UCSD-AML1 (cell line): ENCODE data around the gene COL4A1.

Experiments
- DNase-seq: peaks from one replicate; lab custom pipeline; 2025; ENCODE audit not compliant: unreplicated experiment; lab: John Stamatoyannopoulos, UW

Gene COL4A1

DNA sequence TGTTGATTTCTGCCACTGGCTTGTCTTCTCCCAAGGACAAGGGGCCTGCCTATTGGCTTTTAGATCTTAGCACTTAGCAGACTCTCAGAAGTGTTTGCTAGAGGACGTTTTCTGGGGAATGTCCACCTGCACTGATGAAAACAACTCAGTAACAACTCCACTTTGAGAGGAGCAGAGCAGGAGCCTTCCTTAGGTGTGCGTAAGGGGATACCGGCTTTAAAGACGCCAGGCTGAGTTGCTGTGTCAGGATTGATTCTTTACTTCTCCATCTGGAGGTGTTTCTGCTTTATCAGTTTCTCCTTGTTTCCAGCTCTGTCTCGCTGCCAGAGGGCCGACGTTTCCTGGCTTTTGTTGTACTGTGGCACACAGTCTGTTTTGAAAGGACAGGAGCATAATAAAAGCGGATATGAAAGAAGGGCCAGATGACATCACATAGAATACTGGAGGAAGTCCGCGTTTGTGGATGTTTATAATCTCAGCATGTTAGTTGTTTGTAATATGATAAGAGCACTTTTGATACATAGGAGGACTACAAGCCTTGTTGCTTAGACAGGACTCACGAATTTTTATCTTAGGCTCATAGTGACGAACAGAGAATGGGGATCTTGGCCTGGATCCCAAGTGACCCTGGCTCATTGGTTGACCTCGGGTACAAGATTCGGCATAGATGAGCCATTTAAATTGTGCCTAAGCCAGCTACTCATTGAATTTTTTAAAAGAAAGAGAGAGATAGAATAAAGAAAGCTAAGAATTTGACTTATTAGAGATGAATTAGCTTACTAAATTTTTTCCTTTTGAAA lies 34.7 kb upstream of the COL4A1 start:
- no peak for DNase-seq

DNA sequence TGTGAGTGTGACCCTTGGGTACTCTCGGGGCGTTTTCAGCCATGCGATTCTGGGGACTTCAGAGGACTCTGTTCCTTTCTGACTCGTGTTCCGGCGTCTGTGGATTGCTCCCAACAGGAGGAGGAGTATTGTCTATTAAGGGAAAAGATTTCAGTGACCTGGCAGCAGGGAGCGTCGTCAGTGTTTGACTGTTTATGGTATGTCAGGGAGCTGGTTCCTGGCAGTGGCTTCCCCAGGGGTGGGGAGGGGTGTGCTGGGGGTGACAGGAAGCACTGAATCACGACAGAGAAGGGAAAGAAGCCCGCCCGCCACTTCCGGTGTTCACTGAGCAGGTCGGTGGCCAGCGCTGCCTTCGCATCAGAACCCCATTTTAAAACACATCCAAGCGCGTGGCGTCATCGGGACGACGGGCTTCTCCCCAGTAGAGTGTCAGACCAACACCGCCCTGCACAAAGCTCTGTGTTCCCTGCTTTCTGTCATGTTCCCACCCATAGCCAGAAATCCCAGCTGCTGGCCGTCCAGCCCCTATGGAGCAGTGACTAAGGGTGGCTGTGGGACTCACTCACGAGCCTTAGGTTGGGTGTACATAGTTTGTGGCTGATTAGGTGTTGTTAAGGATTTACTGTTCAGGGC lies 34.0 kb upstream of the COL4A1 start:
- no peak for DNase-seq

DNA sequence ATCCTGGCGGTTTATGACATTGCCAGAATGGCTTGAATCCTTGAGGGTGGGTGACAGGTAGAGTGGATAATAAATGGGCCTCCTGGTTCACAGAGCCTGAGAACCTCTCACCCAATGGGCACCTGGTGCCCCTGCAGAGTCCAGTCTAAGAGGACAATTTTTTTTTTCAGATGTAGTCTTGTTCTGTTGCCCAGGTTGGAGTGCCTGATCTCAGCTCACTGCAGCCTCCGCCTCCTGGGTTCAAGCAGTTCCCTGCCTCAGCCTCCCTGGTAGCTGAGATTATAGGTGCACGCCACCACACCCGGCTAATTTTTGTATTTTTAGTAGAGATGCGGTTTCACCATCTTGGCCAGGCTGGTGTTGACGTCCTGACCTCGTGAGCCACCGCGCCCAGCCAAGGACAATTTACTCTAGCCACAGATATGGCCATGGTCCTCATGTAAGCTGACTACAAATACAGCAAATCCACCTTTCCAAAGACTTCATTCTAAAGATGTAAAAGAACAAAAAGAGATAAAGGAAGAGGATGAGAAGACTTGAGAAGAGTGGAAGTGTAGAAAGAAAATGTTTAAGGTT lies 33.1 kb upstream of the COL4A1 start:
- no peak for DNase-seq

DNA sequence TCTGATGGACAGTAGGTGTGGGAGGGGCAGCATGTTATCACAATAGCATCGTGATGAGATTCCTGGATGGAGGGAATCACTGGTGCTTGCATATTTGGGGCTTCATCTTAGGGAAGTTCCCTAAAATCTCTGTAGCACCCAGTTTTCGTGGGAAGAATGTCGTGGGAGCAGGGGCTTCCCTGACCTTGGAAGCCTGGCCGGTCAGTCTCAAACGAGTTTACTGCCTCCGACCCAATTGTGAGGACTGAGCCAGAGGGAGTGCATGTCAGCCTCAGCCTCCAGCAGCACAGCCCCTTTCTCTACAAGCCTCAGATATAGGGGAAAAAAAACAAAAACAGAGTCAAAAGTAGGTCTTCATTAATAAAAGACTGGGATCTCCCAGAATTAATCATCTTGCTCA lies 32.3 kb upstream of the COL4A1 start:
- DNase-seq = no peak

DNA sequence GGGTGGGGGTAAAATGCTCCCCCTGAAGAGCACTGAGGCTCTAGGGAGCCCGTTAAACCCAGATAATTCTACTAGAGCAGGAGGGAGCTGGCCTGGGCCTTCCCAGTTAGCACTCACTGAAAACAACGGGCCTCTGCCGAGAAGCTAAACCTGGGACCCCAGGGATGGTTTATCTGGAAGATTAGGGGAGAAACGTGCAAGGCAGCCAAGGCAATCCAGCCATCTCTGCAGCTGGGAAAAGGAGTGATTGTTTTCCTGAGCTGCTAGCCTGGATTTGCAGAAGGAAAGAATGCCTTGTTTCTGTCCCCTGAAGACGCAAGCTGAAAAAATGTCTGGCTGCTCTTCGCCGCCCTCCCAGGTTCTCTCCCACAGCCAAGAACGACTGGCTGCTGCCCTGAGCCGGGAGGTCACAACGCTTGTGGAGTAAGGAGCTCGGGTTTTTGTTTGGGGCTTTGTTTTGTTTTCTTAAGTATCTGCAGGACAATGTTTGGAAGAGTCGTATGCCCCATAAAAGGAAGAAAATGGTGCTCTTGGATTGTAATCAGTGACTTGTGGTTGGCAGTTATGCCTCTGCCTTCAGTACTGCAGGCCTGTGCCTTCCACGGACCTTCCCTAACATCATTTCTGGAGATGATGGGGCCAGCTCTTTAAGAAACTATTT lies 31.6 kb upstream of the COL4A1 start:
- no peak for DNase-seq

DNA sequence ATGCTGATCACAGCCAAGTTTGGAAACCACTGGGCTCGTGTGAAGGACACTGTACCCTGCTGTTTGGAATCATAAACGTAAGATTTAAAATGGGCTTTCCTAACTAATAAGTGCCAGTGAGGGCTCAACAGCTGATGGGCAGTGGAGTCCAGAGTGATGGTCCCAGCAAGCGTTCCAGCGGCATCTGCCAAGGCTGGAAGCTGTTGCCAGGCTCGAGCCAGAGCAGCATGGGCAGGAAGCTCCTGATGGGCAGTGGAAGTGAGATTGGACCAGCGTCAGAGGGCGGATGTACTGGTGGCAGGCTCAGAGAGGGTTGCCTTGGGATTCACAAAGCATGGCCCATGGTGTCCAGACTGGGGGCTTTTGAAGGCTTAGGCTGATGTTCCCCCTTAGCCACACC lies 30.3 kb upstream of the COL4A1 start:
- no peak for DNase-seq

DNA sequence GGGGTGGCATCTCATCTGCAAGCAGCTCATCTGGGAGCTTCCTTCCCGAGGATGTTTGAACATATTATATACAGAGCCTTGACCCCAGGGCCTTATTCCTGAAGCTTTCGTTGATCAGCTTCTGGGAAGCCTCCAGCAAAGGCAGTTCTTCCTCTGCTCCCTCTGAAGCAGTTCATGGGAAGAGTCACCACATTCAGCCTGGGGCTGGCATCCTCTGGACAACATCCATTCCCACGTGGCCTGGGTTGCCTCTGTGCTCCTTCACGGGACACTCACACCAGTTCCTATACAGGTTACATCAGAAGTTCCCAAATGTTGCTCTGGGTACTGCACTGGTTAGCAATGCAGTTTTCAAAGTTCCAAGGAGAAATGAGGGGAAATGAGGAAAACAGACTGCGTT lies 29.7 kb upstream of the COL4A1 start:
- no peak for DNase-seq

DNA sequence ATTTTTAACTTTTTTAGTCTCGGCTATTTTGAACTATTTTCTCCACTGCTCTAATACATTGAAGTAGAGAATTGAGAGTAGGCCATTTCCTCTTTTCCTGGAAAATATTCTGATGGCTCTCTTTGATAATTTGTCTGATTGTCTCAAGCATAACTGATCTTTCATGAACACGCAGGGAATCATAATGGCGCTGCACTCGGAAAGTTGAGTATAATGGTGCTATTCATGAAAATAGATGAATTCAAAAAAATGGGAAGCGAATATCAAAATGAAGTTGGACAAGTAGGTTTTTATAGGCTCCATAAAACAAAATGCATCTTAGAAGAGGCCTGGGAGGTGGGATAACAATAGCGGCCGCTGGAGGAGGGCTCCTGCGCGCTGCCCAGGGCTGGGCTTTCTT lies 29.2 kb upstream of the COL4A1 start:
- DNase-seq = no peak

DNA sequence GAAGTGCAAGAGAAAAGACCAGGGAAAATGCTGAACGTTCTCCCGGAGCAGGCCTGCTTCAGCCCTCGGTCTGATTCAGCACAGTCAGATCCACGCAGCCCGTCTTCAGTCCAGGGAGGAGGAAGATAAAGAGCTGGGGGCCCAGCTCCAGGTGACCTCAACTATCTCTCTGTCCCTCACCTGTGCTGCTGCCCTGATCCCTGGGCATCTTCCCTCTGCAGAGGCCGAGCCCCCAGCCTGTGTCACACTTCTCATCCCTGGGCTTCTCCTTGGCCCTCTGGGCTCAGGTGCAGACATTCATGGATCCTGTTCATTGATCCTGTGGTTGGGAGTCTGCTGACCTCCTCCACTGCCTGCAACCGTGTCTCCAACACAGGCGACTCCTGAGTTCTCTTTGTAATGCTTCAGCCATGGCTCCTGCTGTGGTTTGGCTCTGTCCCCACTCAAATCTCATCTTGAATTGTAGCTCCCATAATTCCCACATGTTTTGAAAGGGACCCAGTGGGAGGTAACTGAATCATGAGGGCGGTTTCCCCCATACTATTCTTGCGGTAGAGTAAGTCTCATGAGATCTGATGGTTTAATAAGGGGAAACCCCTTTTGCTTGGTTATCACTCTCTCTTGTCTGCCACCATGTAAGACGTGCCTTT lies 28.0 kb upstream of the COL4A1 start:
- DNase-seq = no peak

DNA sequence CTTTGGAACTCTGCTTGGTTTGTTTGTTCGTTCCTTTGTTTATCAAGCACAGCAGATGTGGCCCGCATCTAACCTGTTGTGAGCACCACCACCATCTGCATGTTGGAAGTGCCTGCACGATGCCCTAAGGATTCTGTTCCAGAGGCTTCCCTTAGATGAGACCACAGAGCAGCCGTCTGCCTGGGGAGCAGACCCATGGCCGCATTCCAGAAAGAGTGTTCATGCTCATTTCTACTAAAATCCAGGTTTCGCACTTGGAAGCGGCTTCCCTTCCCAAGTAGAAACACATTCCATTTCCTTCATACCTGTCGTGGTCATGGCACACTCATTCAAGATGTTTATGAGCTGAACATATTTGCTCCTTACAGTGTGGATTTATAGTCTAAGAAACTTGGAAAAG lies 27.3 kb upstream of the COL4A1 start:
- no peak for DNase-seq

DNA sequence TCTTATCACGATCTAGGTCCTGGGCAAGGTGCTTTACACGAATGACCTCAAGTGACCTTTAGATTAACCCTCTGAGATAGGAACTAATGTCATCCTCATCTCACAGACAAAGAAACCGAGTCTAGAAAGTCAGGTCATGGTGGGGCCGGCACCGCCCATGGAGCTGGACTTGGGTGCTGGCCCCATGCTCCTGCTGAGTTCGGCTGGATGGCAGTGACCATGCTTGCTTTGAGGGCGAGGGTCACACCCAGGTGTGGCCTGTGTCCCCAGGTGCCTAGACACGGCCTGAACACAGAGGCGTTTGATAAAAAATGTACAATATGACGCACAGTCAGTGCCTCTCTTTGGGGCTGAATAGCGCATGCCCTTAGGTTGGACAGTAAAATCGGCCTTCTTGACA lies 26.9 kb upstream of the COL4A1 start:
- no peak for DNase-seq

DNA sequence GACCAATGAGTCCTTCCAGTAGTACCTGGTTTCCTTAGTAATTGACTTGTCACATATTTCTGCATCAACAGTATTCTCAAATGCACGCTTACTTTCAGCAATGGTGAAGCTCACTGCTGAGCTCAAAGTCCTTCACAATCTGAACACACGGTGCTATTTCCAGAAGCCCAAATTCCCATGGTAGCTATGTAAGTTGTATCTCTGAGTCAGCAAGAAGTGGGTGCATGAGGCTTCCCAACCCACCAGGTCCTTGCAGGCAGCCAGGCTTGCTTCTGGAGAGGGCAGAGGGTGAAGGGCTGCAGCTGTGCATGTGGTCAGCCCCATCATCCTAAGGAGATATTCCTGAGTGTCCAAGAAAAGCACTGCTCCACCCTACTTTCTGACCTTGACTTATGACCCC lies 25.8 kb upstream of the COL4A1 start:
- DNase-seq = no peak

DNA sequence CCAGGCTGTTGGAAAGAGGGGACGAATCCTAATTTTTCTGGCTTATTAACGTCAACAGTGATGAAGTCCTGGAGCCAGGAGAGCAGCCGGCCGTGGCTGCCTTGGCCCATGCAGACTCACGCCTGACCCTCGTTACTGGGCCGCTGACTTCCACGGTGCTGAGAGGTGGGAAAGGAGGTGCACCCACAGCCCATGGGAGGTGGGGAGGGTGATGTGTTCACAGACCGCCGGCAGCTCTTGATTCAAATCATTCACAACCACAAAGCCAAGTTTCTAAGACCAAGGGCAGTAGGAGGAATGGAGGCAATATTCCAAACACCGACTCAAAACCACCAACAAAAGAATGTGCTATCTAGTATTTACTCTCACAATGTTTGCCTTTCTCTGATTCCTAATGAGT lies 24.4 kb upstream of the COL4A1 start:
- no peak for DNase-seq

DNA sequence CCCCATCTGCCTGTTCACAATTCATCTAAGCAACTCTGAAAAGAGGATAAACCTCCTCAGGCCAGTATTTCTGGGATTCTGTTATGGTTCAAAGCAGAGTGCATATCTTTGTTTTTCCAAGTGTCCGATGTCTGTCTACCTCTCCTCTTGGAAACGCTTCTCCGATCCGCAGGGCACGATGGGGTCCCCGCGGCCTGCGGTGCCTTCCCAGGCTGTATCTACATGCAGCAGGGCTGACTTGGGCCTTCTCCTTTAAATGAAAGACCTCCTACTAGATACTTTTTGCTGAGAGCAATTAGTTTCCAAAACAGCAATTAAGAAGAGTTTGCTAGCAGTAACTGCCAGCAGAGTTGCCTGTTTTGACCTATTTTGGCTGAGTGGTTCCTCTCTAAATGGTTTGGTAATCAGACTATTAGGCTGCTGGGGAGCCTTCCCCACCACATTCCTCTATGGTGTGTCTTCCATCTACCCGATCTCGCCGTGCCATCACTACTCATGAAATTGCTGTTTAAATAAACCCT lies 23.6 kb upstream of the COL4A1 start:
- no peak for DNase-seq

DNA sequence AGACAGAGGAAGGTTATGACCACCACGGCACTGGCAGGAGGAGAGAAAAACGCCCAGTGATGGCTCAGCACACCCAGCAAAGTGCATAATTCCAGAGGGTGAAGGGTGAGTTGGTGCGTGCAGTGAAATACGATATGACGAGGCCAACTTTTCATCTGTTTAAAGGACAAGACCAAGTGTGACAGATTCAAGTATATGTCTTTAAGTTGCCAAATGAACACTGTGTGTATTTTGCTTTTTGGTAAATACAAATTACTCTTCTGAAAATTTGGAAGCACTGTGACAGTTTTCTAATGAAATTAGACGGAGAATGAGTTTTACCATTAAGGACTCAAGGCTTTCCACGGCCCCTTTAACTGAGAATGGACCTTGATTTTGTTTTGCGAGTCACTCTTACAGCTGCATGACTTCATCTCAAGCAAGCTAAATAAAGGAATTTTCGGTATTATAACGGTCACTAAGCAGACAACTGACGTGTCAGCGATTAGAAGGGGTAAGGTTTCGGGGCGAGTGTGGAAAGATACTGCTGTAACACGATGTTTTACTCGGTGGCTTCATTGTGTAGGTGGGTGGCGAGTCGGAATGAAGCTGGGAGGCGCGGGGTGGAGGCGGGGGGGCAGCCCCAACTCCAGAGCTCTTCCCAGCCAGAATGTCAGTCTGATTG lies 23.0 kb upstream of the COL4A1 start:
- no peak for DNase-seq

DNA sequence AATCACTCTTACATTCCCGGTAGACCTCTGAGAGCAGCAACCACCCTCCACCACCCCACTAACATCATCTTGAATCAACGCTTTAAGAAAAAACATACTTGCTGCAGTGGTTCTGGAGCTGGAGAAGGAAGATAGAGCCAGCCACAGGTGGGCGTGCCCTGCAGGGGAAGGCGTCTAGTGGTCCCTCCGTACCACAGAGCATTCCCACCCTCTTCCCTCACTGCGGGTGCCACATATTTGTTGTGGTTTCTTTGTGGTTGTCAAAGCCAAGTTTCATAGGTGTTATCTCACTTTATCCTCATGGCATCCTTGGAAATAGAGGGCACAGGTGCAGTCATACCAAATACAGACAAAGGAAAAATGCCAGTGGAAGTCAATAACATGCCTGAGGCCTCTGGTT lies 22.3 kb upstream of the COL4A1 start:
- DNase-seq = no peak

DNA sequence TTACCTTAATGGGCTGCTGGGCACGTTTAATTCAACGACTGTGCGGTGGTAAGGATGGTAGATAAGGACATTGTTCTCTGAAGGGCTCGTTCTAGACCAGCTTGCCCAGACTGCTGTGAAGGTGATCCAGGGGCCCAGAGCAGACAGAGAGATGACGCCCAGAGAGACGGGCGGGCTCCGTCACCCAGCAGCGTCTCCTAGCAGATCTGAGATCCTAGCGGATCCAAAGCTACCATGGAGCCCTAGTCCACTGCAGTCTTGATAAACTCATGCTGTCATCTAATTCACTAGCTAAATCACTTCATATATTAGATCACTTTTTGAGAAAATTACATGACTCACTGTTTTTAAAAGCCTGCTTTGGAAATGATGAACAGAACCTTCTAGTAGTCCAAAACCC lies 21.6 kb upstream of the COL4A1 start:
- DNase-seq = no peak

DNA sequence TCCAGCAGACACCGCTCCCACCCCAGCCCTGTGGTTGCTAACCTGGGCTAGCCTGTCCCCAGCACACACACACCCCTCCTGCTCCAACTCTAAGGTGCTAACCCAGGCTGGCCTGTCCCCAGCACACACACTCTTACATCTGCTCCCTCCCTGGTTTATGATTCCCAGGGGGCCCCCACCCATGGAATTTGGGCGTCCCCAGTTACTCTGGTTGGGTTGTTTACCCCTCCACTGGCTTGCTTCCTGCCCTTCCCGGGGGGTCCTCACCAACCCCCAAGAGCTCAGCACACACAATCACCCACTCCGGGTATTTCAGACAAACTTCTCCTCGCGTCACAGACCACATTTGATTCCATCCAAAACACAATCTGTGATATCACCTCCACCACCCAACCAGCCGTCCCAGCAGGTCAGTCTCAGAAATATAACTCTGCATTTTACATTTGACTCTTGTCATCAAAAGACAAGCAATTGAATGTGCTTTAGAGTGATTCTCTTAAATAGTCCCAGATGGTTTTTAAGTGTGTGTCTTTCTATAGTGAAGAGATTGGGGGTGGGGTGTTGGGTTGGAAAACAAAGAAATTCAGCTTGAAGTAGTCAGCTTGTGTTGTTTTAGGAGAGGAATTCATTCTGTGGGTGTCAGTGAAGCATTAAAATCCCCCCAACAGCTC lies 20.2 kb upstream of the COL4A1 start:
- DNase-seq = no peak

DNA sequence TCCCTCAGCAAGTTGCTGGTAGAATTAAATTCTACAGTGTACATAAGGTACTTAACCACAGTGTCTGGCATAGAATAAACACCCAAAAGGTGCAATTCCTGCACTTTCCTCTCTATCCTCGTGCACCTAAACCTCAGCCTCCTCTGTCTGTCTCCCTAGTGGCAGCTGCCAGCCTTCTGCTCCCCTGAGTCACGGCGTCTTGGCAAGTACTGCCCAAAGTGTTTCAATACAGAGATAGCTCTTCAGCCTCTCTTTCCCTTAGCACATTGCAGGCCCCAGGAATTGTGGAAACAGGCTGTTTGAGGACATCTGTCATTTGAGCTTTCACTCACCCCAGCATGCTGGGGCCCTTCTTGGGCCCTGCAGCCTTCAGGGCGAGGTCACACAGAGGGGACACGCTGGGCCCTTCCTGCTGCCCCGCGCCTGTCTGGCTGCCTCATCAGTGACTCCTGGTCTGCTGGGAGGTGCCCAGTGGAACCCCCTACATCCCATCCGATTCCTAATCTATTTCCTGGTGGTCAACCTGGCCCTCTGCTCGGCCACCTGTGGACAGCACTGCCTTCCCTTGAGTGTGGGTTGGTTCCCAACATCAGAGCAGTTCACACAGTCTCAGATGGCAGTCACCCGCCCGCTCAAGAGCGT lies 19.4 kb upstream of the COL4A1 start:
- no peak for DNase-seq
